Pons (tissue), 1 donor: Measurements from ENCODE around the gene CTH.
"Not testable (repeated sequence)": the region's sequence is repeated elsewhere in the genome, so short reads cannot be mapped to it uniquely, and the experiment has no call there.

Source experiments
- DNase-seq: peaks from one replicate; pipeline ENCODE4 v3.0.0-alpha.2; 2016; ENCODE audit warnings: low spot score

Gene CTH

DNA sequence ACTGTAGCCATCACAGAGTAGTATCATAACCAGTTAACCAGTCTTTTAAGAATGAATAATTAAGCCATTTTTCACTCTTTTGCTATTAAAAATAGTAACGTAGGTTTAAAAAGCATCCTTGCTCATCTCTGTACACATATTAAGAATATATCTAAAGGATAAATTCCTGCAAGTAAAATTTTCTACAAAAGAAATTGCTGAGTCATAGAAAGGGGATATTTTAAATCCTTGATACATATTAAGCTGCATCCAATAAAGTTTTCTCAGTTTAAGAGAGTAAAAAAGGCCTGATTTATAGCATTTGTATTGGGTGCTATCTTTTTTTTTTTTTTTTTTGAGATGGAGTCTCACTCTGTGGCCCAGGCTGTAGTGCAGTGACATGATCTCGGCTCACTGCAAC lies 1.9 kb upstream of the CTH start:
- DNase-seq, result no peak

DNA sequence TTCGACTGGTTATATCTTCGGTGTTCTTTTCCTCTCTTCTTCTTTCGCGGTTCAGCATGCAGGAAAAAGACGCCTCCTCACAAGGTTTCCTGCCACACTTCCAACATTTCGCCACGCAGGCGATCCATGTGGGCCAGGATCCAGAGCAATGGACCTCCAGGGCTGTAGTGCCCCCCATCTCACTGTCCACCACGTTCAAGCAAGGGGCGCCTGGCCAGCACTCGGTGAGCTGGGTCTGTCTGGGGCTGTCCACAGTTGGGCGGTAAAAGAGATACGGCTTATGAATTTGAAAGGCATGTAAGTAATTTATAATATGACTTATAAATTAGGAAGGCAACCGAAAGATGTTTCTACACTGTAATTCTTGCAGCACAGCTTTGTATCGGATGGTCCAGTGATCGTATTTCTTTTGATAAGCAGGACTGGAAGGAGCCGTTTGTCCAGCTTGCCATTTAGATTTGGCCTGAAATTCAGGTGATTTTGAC lies 334 bp downstream of the CTH start:
- DNase-seq, result no peak

DNA sequence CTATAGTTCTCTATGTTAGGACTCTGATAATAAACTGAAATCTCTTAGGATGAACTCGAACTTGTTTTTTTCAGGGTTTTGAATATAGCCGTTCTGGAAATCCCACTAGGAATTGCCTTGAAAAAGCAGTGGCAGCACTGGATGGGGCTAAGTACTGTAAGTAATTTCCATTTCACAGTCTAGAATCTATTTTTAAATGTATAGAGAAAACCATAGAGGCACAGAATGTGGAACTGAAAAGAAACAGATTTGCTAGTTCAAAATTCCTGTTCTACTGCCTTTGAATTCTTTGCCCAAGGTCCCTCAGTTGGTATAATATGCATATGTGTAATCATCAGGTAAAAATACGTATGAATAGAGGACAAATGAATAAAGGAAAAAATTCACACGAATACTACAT lies 4.8 kb downstream of the CTH start:
- no peak for DNase-seq

DNA sequence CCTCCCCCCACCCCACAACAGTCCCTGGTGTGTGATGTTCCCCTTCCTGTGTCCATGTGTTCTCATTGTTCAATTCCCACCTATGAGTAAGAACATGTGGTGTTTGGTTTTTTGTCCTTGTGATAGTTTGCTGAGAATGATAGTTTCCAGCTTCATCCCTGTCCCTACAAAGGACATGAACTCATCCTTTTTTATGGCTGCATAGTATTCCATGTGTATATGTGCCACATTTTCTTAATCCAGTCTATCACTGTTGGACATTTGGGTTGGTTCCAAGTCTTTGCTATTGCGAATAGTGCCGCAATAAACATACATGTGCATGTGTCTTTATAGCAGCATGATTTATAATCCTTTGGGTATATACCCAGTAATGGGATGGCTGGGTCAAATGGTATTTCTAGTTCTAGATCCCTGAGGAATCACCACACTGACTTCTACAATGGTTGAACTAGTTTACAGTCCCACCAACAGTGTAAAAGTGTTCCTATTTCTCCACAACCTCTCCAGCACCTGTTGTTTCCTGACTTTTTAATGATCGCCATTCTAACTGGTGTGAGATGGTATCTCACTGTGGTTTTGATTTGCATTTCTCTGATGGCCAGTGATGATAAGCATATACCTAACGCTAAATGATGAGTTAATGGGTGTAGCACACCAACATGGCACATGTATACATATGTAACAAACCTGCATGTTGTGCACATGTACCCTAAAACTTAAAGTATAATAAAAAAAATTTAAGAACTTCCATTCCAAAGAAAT lies 8.1 kb downstream of the CTH start:
- DNase-seq, result not testable (repeated sequence)

DNA sequence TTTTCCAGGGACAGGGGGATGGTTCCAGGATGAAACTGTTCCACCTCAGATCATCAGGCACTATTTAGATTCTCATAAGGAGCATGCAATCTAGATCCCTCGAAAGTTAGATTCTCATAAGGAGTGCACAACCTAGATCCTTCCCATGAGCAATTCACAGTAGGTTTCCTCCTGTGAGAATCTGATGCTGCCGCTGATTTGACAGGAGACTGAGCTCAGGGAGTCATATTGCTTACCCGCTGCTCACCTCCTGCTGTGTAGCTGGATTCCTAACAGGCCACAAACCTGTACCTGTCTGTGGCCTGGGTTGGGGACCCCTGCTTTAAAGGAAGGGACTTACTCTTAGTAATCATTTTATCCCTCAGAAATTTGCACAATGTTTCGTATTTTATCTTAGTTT lies 9.3 kb downstream of the CTH start:
- no peak for DNase-seq

DNA sequence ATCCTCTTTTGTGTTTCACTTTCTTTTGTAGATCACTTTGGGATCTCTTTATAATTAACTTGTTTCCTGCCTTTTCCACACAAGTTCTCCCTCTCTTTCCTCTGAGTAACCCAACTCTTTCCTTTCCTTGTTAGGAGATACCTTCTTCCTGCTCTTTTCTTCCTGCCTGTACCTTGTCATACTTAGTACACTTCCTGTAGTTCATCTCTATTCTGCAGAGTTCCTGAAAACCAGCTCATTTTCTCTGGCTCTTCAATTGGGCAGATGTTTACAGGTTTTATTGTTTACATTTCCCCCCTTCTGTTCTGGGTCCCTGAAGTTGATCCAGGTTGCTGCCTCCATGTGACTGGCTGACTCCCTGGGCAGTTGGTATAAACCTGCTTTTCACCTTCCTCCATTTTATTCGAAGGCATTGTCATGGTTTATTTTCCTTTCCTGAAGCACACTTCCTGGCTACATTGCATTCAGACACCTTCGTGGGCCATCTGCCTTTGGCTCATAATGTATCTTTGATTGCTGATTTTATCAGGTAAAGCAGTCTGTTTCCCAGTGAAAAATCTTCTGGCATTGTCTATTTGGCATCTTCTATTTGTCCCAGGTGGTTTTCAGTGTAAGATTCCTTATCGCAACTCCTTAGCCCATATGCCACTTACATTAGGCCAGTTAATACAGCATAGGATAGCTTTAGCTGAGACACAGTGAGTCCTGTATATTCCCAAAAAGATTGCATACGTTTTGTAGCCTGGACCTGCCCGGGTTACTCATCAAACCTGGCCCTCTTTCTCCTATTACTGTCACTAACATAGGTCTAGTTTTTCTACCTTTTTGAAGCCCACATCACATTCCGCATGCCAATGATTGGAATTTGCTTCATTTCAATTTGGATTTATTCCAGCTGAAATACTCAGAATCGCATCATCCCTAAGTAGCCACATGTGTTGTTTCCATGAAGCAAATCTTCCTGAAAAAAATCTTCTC lies 15.4 kb downstream of the CTH start:
- no peak for DNase-seq

DNA sequence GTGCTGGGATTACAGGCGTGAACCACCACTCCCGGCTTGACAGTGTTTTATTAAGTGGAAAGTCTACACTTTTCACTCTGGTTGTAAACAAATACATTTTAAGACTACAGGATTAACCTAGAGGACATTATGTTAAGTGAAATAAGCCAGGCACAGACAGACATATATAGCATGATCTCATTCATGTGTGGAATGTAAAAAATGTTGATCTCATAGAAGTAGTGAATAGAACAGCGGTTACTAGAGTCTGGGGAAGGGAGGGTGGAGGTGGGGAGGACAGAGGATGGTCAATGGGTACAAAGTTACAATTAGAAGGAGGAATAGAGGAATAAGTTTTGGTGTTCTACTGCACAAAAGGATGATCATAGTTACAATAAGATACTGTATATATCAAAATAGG lies 16.9 kb downstream of the CTH start:
- DNase-seq, result no peak

DNA sequence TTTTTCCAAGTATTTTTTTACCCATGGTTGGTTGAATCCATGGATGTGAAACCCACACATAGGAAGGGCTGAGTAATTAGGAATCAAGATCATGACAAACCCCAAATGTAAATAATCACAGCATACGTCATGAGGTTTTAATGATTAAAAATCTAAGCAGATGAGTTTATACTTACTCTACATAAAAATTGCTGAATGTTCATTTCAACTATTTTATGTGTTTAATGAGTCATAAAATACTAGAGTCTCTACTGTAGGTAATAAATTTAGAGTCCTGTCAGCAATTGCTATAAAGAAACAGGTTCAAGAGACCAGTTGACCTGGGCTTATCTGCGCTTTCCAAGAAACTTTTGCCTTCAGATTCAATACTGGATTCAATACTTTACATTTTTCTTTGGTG lies 18.2 kb downstream of the CTH start:
- DNase-seq, result no peak

DNA sequence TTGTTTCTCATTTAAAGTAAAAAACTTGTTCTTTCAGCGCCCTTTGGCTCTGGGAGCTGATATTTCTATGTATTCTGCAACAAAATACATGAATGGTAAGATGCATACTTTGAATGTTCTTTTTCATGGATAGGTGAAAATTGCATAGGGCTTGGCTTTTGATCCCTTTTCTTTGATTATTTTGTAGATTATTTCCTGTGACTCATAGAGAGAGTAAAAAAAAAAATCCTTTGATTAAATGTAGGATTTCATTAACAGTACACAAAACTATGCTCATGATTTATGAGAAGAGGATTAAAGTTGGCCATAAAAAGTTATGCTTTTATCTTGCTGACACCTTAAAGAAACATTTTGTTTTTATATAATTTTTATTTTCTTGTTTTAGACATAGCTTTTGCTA lies 18.7 kb downstream of the CTH start:
- DNase-seq, result no peak

DNA sequence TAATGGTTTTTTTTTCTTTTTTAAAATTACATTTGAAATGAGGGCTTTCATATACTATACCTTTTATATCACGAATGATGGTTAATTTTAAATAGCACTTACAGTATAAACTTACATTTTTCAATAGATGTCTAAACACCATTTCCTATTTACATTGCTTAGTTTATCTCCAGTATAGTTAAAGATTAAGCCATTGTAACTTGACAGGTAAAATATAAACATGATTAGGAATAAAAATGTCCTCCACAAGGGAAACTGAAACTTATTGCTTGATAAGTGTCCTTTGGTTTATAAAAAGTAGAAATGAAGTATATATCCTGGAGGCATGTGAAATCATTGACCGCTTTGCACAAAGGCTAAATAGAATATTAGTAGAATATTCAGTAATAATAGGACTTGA lies 20.2 kb downstream of the CTH start:
- DNase-seq, result no peak

DNA sequence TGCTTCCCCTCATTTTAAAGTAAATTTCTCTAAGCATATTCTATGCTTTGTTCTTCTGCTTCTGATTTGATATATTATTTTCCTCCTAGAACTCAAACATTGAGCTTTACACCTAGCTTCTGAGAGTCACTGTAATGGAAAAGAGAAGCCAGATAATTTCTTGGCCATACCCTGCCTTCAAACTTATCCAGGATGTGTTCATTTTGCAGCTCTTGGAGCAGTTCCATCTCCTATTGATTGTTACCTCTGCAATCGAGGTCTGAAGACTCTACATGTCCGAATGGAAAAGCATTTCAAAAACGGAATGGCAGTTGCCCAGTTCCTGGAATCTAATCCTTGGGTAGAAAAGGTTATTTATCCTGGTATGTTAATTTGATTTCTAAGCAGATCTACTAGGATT lies 20.8 kb downstream of the CTH start:
- no peak for DNase-seq

DNA sequence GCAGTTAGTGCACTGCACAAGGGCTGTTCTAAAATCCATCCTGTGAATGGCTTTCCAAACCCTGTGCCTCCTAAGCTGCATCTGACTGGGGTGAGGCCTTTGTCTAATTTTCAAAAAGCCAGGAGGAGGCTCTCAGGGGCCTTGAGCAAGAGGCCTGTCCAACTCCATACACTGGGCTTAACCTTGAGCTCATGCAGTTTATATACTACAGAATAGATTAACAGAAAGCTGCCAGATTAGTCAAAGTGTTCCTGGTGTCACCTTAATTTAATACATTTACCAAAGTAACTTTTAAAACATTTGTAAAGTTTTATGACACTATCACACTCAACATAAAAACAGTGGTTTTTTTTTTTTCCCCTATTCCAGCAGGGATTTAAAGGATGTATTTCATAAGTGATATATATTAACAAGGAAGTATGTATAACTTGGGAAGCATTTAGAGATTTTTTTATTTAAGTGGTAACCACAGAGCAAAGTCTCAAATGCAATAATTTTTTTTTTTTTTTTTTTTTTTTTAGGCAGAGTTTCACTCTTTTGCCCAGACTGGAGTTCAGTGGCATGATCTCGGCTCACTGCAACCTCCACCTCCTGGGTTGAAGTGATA lies 23.3 kb downstream of the CTH start:
- no peak for DNase-seq

DNA sequence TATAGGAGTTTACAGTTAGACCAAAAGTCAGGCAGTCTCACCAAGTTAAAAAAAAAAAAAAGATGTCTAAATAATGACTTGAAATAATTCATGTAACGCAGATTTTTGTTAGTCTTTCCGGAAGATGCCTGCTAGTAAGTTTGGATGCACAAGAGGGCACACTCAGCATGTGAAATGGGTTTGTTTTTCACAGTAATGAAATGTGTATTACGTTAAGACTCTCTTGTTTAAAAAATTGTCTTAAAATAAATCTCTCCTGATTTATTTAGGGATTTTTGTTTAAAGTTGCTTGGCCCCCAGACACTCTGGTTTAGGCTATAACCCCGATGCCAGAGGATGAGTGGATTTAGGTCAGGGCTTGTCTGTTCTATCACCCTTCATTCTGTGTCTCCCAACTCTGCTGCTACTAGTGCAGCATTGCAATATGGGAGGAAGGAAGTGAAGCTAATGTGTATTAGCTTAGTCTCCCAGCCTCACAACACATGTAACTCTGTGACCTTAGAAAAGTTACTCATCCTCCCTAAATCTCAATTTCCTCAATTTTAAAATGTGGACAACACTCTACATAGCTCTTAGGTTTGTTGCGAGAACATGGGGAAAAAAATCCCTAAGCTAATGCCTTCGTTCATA lies 25.7 kb downstream of the CTH start:
- DNase-seq, result no peak

DNA sequence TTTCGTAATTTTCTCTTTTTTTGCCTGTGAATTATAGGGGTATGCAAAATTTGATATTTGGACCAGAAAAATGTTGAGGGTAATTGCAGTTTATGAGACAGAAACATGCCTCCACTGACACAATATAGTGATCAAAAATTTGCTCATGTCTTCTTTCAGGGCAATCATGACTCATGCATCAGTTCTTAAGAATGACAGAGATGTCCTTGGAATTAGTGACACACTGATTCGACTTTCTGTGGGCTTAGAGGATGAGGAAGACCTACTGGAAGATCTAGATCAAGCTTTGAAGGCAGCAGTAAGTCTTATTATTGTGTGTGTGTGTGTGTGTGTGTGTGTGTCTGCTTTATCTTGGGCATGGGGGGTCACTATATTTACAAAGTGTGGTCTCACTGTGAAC lies 27.5 kb downstream of the CTH start:
- no peak for DNase-seq

DNA sequence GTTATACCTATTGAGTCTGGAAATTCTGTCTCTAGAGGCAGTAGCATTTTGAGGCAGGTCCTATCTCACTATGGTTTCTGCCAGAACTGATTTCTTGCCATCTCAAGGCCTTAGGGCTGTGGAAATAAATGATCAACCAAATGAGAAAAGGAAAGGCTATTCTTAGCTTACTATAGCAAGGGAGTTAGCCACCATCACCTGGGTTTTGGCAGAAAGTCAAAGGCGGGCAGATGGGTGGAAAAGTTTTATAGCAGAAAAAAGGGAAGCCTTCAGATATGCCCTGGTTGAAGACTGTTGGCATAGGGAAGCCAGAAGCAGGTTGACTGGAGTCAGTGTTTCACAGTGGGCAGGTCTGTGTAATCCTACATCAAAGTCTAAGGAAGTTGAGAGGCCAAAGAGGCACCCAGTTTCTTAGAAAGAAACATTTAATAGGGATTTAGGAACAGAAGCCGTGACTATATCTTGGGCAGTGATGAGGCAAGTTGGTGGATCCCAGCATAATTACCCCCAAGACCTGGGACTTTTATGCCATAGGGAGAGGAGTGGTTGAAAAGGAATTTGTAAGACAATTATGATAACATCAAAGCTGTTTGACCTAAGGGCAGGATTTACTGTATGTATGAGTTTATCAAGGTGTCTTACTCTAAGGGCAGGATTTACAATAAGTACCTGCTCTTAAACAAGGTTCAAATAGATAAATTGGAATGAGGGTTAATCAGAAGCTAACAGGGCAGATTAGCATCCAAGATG lies 29.7 kb downstream of the CTH start:
- DNase-seq, result no peak

DNA sequence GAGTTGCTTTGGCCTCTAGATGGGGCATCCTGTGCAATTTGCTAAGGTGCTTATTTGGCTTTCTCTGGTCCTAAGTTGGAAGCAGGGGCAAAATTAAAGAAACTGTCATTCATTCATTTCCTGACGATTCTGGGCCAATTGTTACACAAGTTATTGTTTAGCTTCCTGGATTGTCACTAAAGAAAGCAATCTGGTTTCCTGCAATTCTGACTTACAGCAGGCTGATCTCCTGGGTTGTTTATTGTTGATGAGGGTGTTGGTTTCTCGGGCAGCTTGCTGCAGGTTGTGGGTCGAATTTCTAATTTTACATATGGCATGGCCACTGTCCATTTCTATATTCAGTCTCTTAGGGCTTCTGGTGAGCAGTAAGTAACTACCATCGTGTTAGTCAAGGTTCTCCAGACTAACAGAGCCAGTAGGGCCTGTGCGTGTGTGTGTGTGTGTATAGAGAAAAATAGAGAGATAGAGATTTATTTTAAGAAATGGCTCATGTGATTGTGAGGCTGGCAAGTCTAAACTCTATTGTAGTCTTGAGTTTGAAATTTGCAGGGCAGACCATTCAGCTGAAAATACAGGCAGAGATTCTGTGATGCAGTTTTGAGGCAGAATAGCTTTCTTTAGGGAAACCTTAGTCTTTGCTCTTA lies 30.4 kb downstream of the CTH start:
- DNase-seq, result no peak

DNA sequence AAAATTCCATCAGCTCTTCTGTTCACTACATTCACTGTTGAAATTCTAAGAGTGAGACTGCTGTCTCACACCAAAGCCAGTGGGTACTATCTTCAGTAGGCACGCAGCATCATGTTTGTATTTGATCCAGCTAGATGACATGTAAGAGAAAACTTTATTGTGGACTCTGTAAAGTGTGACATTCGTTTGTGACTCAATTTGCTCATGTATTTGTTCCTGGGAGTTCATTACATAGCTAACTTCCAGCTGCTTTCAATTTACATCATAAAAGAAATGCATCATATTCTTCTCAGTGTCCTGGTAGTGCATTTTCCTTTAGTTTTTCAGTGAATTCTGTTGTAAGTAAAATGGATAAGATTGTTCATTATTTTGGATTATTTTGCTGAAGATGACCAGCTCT lies 31.4 kb downstream of the CTH start:
- no peak for DNase-seq

DNA sequence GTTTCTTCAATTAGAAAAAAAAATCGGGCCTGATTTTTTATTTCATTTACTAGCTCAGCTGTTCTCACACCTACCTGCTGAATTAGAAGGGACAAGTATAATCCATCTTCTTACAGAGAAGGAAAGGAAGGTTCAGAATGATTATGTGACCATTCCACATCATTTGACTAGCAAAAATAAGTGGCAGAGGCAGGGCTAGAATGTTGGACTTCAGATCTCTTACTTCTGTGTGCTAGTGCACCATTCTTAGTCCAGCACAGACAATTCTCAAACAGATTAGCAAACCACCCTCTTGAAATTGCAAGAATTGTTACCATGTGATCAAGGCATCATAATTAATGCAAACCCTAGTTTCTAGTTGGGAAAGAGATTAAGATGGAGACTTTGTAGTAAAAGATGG lies 32.7 kb downstream of the CTH start:
- no peak for DNase-seq

DNA sequence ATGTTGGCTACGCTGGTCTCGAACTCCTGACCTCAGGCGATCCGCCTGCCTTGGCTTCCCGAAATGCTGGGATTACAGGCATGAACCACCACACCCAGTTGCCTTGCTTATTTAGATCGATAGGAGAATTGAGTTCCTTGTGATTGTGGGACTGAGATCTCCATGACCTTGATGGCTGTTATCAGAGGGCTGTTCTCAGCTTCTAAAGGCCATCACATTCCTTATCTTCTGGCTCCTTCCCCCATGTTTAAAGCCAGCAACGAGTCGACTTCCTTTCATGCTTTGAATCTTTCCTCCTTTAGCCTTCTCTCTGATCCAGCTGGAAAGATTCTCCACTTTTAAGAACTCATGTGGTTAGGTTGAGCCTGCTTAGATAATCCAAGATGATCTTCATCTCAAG lies 38.0 kb downstream of the CTH start:
- DNase-seq, result no peak

DNA sequence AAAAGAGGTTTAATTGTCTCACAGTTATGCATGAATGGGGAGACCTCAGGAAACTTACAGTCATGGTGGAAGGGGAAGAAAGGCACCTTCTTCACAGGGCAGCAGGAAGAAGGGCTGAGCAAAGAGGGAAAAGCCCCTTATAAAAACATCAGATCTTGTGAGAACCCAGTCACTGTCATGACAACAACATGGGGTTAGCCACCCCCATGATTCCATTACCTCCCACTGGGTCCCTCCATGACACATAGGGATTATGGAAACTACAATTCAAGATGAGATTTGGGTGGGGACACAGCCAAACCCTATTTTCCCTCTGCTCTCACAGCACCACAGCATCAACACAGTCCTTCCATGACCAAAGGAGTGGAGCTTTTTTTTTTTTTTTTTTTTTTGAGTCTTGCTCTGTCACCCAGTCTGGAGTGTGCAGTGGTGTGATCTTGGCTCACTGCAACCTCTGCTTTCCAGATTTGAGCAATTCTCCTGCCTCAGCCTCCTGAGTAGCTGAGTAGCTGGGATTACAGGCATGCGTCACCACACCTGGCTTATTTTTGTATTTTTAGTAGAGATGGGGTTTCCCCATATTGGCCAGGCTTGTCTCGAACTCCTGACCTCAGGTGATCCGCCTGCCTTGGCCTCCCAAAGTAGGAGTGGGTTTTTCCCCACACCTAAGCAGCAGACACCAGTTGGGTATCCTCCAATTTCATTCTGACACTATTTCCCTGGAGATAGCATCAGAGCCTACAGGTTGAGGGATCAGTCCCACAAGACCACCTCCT lies 41.3 kb downstream of the CTH start:
- not testable (repeated sequence) for DNase-seq
